Neuron (in vitro differentiated cells): ENCODE measurements around the gene DBH.

Experiments used
- H2AFZ ChIP-seq: one replicate; pipeline ENCODE4 v1.6.1; 2013; ENCODE audit warnings: low read depth, mild to moderate bottlenecking, inconsistent platforms, low read length, moderate library complexity
- H3K27me3 ChIP-seq: one replicate; pipeline ENCODE4 v1.6.1; 2013; ENCODE audit warnings: low read length; ENCODE audit not compliant: insufficient read depth
- H3K36me3 ChIP-seq: one replicate; pipeline ENCODE4 v1.6.1; 2013; ENCODE audit warnings: low read length; ENCODE audit not compliant: insufficient read depth
- H3K4me1 ChIP-seq: one replicate; pipeline ENCODE4 v1.6.1; 2013; ENCODE audit warnings: low read length; ENCODE audit not compliant: insufficient read depth
- H3K4me3 ChIP-seq: 2 replicates; pipeline ENCODE4 v1.5.1; 2013; ENCODE audit warnings: mild to moderate bottlenecking, low read length, moderate library complexity
- H3K9me3 ChIP-seq: one replicate; pipeline ENCODE4 v1.6.1; 2013; ENCODE audit warnings: low read length

Gene DBH

GRCh38 chr9:133706307-133707050, 70.3 kb downstream of the DBH start:
- Histone ChIP-seq H3K9me3 (no peaks in the 10 kb centered on the region), H3K4me3 (no peak overlapping the region), H3K4me1 (no peaks in the 10 kb centered on the region), H3K36me3 (no peaks in the 10 kb centered on the region), H3K27me3 (no peaks in the 10 kb centered on the region), H2AFZ (no peak overlapping the region)

GRCh38 chr9:133707065-133707762, 71.1 kb downstream of the DBH start:
- H3K4me3 ChIP-seq, result no peak overlapping the region
- H3K9me3 ChIP-seq, result no peaks in the 10 kb centered on the region
- peaks cover 2% of the 10 kb centered on the region for H3K4me1 ChIP-seq
- H2AFZ ChIP-seq, result no peak overlapping the region
- H3K36me3 ChIP-seq, result no peaks in the 10 kb centered on the region
- no peaks in the 10 kb centered on the region for H3K27me3 ChIP-seq

GRCh38 chr9:133707763-133708245, 71.6 kb downstream of the DBH start:
- Histone ChIP-seq H3K27me3 (no peaks in the 10 kb centered on the region), H3K4me1 (peaks cover 2% of the 10 kb centered on the region), H2AFZ (no peak overlapping the region), H3K36me3 (no peaks in the 10 kb centered on the region), H3K4me3 (no peak overlapping the region), H3K9me3 (no peaks in the 10 kb centered on the region)

- Histone ChIP-seq H3K4me3 (no peak overlapping the region), H3K9me3 (no peaks in the 10 kb centered on the region), H3K36me3 (no peaks in the 10 kb centered on the region), H3K4me1 (peaks cover 2% of the 10 kb centered on the region), H3K27me3 (no peaks in the 10 kb centered on the region), H2AFZ (no peak overlapping the region)
These were observed 72.3 kb downstream of the DBH start for GRCh38 chr9:133708246-133709014.
